DMS114 treated with DMSO at 0.1 percent for 48 hours (cell line): ENCODE data around the gene SUPT6H.

Experiments
- DNase-seq: peaks from one replicate; lab custom pipeline; 2025; ENCODE audit not compliant: unreplicated experiment; lab: John Stamatoyannopoulos, UW

The SUPT6H gene

GRCh38 chr17:28748852-28749515 is 87.0 kb downstream of the SUPT6H start:
- DNase-seq = no peak

- DNase-seq = no peak
Measured at GRCh38 chr17:28749516-28750177, 87.6 kb downstream of the SUPT6H start.

- peak; percentile 80 for DNase-seq
Measured at GRCh38 chr17:28750178-28751047, 88.4 kb downstream of the SUPT6H start.

- DNase-seq = no peak
Measured at GRCh38 chr17:28751600-28752366, 89.8 kb downstream of the SUPT6H start.
